DND-41 (cell line): ENCODE data around the gene CFB.

Experiments used
- CTCF ChIP-seq: IDR thresholded peaks from 2 replicates; pipeline ENCODE4 v1.5.1; 2012; ENCODE audit warnings: borderline replicate concordance, low read length, moderate library complexity, mild to moderate bottlenecking; ENCODE audit not compliant: poor library complexity, severe bottlenecking; ENCODE audit errors: extremely low read depth
- EZH2 ChIP-seq: IDR thresholded peaks from 3 replicates; pipeline ENCODE4 v1.6.1; 2012; ENCODE audit warnings: borderline replicate concordance, low read depth, mild to moderate bottlenecking, moderate library complexity, low read length, inconsistent platforms; ENCODE audit not compliant: severe bottlenecking

- TF ChIP-seq CTCF (no peak), EZH2 (no peak)
These were observed 8.6 kb downstream of the CFB start for GRCh38 chr6:31954511-31954910.
